Frontal cortex (tissue), 4 donors: ENCODE measurements around the gene XPO4. TPM values are rescaled to one million over a fixed set of nuclear protein-coding genes. Genes with fewer than 3 reads are reported as not detected.
A peak's percentile ranks its signal among the peaks of the same experiment; 100 is the strongest.

Source experiments
- DNase-seq, 2 donors: peaks; one replicate each; pipeline ENCODE4 v3.0.0; 2012; ENCODE audit warnings: low spot score in 2 of 2
- FAIRE-seq: peaks from 2 replicates; lab custom pipeline; 2012; peaks lifted over from hg19 to GRCh38; lab: Jason Lieb, UNC
- total RNA-seq: library from RNA; depleted of rRNA; stranded (reverse); fragments of >200 nt; gene quantifications from one replicate; pipeline ENCODE4 v1.2.3, GENCODE V29; 2014
- donor health status: control.
- donor health status: control.
- donor health status: control.

Gene XPO4
- total RNA-seq, 1 donor from 2014 or later: 24.5 TPM

DNA sequence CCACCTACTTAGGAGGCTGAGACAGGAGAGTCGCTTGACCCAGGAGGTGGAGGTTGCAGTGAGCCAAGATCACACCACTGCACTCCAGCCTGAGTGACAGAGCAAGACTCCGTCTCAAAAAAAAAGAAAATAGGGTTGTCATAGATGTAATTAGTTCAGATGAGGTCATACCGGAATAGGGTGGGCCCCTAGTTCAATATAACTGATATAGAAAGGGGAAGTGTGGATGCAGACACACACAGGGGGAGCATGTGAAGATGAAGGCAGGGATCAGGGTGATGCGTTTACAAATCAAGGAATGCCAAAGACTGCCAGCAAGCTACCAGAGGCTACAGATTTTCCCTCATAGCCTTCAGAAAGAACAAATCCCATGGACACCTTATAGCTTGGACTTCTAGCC lies 104.5 kb downstream of the XPO4 start:
- DNase-seq: no peak
- no peak for FAIRE-seq

DNA sequence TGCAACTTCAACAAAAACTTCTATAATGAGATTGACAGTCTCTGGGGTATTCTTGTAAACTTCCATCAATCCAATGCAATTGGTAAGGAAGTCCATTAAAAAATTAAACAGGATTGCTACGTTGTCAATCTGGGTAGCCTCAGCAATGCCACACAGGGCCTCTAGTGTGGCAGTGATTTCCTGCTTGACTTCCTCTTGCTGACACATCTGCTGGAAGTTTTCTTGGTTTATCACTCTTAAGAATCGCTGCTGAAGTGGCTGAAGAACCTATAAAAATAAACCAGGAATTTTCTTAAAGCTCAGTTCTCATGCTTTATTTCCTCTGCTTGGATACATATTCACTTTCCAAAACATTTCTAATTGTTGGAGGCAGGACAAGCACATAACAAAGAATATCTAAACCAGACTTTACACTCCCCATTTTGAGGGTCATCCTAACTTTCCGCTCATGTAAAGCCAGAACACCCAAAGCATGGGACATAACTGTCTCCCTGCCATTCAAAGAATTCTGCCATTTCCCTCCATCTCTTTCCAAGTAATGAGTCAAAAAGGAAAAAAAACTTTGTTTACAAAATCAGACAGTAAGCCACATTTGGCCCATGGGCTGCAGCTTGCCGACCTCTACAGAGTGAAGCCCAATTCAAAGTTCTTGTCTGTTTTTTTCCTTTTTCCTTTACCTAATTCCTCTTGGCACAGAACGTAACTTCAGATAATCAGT lies 105.6 kb downstream of the XPO4 start:
- FAIRE-seq (no peak), DNase-seq (no peak)

DNA sequence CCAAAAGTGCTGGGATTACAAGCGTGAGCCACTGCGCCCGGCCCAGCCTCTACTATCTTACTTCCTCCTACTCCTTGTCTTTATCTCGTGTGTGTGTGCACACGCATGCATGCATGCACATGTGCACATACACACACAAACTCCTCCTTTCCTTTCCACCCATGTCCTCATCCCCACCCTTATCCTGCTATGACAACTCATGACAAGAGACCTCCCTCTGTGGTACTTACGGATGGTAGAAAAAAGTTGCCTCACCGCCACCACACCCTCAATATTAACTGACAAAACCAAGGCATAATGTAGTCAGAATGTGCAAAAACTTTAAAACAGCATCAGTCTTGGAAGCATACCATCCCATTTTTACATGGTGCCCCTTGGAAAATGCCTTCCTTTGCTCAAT lies 112.9 kb downstream of the XPO4 start:
- FAIRE-seq (no peak), DNase-seq (no peak)

DNA sequence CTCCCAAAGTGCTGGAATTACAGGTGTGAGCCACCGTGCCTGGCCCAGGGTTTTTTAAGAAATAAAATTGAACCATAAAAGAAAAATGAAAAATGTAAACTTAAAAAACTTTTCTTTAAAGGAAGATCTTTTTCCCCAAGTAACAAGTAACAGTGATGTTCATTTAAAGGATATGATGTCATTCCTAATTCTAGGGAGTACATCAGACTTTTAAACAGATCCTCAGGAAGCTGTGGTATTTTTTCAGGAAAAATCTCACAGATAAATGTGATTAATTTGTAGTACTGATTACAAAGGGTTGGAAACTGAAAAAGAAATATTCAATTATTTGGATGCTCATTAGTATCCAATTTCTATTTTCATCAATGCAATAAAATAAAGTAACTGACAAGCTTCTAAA lies 114.2 kb downstream of the XPO4 start:
- FAIRE-seq (no peak), DNase-seq (no peak)

DNA sequence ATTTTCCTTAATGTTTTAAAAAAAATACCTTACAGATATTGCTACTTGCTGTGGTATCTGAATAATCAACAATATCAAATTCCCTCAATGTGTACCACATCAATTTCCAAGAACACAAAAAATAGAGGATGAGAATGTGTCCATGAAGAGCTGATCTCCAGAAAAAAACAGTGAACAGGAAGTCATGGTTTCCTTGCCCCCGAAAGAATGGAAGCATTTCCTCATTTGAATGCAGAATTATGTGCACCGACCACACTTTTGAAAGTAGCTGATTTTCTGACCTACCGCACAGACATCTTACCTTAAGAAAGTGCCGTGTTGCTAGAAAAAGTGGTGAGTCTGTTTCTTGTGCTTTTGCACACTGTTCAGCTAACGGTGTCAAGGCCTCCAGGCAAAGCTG lies 115.4 kb downstream of the XPO4 start:
- DNase-seq (no peak), FAIRE-seq (no peak)

DNA sequence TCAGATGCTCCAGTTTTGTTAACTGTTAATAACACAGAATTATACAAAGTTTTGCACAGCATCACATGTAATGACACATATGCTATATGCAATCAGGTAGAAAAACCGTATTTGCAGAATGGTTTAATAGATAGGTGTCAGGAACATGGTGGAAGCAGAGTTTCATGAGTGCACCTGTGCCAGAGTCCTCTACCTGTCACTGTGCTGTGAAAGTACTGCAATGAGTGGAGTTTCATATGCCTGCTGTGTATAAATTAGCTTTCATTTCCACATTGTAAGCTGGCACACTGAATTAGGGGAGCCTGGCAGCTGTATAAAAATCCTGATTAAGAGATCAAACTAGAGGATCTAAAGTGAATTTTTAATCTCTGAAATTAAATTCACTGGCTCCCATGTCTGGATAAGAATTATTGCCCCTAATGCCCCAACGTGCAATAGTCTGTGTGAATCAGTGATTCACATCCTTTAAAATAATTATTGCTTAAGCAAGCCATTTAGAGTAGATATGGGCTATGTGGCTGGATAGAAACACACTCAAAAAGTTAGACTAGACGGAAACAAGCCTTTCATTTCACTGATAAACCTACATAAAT lies 120.3 kb downstream of the XPO4 start:
- FAIRE-seq (no peak), DNase-seq (no peak)

DNA sequence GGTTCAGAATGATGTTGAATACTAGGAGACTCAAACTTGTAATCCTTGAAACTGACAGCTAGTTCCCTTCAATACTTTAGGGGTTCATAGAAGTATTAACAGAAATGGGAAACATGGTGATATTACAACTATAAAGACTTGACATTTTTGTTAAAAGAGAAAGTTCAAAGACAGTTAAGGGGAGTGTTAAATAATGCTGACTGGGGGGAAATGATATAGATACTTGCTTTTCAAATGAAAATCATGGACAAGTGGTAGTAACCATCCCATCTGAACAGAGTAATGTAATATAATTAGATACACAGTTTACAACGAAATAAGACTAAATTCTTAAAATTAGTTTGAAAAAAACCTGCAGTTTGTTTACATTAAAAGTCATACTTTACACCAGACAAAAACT lies 122.2 kb downstream of the XPO4 start:
- DNase-seq (no peak), FAIRE-seq (no peak)

DNA sequence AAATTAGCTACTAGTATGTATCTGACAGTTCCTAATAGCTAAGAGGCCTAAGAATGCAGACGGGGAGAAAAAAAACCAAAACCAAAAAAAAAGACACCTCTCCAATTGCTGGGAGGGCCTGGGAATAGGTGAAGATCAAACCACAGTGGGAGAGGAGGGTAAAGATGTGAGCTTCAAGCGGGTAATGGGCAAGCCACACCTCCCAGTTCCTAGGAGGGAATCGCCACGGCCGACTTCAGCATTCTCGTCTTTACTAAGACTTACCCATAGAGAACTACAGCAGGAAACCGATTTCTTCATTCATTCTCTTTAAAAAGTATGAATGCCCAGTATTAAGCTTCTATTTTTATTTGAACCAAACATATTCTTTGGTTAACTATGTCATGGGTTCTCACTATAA lies 123.1 kb downstream of the XPO4 start:
- FAIRE-seq: no peak
- no peak for DNase-seq

DNA sequence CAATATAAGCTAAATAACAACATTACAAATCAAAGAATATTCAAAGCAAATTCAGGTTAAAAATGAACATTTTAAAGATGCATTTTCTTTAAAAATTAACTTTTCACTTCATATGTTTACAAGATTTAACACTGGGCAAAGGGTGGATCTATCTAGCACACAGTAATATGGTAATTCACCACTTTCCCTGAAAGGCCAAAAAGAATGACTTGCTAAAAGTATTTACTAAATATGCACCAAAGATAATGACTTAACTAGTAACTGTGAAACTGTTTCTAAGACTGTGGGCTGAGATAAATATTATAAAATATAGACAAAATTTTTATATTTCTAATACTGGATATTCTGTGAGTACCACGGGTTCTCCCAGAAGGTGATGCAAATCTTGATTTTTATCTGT lies 124.2 kb downstream of the XPO4 start:
- no peak for DNase-seq
- FAIRE-seq: no peak

DNA sequence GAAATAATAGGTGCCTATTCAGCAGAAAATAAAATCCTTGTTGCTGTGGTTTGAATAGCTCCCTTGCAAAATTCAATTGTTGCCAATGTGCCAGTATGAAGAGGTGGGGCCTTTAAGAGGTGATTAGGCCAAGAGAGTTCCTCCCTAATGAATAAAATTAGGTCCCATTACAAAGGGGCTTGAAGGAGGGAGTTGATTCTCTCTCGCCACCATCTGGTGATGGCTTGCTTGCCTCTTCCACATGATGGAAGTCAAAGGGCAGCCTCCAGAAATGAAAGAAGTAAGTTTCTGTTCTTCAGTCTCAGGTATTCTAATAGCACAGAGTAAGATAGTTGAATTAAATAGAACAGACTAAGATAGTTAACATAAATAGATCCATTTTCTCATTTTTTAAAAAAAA lies 125.8 kb downstream of the XPO4 start:
- DNase-seq: no peak
- FAIRE-seq: no peak

DNA sequence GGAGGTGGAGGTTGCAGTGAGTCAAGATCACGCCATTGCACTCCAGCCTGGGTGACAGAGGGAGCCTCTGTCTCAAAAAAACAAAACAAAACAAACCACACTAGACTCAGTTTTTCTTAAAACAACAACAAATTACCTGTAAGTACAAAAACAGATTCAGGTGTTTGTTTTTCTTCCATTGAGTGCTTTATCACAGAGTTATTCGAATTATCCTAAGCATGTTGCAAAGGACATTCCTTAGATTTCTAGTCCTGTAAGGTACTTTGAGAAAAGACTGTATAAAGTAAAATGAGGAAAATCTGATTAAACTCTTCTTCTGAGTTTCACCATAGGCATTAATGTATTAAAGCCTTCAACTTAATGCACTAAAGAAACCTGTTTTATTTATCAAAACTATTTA lies 126.6 kb downstream of the XPO4 start:
- FAIRE-seq: no peak
- DNase-seq: no peak

DNA sequence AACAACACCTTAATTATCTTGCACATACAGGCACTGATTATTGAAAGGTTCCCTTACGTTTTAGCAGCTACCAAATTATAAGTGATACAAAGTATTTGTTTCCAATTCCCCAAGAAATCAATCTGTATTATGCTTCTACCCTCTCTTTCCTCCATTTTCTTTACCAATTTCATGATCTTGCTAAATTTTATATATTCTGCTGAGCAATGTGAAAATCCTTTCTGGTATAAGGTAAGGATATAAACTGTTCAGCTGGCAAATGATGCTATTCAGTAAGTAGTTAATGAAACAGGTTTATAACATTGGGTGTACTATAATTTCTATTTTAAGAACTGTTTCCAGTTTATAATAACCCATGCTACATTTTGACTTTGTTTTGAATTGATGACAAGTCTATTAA lies 127.8 kb downstream of the XPO4 start:
- FAIRE-seq: no peak

DNA sequence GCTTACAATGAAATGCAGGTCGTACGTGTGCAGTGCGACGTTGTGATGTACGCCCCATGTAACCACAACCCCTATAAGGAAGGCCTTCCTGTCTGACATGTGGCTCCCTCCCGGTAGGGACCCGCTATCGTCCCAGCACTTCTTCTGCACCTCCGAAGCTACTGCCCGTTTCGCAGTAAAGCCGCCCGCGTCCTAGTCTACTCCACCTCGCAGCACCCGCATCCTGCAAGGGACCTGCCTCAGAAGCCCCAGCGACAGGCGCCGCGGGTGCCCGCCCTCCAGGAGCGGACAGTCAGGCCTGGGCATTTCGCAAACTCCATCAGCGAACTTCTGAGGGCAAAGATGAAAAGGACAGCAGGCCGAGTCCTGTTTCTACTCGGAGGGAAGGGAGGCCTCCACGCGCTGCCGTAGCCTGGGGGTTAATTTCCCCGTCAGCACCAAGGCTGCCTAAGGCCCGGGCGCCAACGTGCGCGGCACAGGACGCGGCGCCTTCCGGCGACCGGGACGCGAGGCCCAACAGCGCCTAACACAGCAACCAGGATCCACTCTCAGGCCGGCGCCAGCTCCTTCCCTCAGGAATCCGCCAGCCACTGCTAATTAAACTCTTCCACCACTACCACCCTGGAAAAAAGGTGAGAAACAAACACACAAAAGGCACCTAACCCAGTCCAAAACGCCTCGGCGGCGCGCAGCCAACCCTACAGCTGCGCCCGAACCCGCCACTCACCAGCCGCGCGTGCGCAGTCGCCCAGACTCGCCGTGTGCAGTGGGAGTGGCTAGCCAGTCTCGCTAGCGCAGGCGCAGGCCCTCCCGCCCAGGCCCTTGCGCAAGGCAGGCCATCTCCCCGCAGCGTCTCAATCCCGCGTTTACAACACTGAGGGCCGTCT lies 129.1 kb downstream of the XPO4 start, which contains the start of gene EEF1AKMT1:
EEF1AKMT1 (minus strand) TSS at position 768 of the 887 bp plus-strand sequence. CDS start 16,363 bp downstream, outside the sequence.
- FAIRE-seq (no peak), DNase-seq (peak; percentile 70 to 78)

More for the DNA sequence above, 127.8 kb downstream of the XPO4 start:
- DNase-seq: no peak

DNA sequence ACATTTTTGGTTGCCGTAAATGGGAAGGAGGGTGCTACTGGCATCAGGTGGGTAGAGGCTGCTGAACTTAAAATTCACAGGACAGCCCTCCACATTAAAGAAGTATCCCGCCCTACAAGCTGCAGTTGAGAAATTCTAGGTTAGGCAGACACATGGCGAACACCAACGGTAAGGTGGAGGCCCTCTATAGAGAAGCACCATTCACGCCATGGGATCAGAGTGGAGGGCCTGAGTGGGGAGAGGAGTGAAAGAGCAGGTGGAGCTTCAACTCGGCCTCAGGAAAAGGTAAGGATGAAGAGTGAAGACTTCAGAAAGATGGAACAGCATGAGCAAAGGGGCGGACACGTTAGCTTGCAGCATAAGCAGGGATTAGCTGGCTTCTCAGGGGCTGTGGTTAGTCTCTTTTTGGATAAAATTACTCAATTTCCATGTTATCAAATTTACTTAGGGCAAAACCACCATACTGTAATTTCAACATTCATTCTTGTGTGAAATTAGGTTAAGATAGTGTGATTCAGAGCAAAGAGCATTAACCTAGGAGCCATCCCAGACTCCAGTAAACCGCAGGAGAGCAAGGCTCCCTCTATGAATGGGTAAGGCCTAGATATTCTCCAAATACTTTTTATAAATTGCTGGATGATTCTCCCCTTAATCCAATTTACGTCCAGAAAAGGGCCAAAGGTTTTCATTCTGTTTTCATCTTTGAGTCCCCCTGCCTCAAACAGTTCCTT lies 130.0 kb downstream of the XPO4 start:
- no peak for DNase-seq
- FAIRE-seq: no peak

DNA sequence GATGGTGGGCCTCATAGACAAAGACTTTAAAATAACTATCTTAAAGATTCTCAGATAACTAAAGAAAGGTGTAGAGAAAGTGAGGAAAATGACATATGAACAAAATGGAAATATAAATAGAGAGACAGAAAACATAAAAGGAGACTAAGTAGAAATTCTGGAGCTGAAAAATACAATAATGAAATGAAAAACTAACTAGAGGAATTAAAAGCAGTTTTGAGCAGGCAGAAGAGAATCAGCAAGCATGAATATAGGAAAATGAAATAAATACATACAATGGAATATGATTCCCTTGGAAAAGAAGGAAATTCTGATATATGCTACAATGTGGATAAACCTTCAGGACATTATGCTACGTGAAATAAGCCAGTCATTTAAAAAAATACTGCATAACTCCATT lies 132.7 kb downstream of the XPO4 start:
- FAIRE-seq: no peak
- no peak for DNase-seq

DNA sequence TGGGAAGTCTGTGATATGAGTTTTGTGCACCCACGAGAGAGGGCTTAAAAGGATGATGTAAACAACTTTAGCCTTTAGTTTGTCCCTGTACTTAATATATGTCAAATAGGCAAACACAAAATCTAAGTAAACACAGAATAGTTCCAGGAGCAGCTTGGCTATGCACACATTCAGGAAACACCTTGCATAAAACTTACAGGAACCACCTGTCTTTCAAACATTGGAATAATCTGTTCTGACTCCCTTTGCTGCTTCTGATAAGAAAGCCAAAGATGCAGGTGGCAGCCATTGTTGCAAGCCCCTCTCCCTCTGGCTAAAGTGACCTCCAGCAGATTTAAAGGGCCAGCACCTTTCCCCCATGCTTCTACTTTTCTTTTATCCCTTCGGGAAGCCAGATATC lies 133.5 kb downstream of the XPO4 start:
- DNase-seq: no peak
- FAIRE-seq: no peak

DNA sequence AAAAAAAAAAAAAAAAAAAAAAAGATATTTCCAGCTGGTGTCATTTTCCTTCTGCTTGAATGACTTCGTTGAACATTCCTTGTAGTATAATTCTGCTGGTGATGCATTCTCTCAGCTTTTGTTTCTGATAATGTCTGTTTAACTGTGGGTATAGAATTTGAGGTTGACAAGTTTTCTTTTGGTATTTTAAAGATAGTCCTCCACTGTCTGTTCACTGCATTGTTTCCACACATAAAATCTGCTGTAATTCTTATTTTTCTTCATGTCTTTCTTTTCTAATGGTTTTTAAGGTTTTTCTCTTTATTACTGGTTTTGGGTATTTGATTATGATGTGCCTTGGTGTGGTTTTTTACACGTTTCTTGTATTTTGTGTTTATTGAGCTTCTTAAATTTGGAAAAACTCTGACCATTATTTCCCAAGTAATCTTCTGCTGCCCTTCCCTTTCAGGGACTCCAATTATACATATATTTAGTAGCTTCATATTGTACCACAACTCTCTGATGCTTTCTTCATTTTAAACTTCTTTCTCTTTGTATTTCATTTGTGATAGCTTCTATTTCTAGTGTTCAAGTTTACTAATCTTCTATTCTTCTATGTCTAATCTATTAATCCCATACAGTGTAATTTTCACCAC lies 135.1 kb downstream of the XPO4 start:
- DNase-seq: no peak
- no peak for FAIRE-seq

DNA sequence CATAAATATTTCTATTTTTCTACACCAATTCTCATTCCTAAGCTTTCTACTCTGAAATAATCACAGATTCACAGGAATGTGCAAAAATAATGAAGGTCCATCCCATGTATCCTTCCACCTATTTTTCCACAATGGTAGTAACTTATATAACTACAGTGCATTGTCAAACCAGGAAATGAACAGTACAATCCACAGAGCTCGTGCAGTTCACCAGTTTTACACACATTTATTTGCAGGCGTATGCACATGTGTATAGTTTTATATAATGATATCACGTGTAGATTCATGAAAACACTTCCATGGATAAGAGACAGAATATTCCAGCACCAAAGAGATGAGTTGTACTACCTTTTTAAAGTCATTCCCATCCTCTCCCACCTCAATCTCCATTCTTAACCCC lies 141.7 kb downstream of the XPO4 start:
- no peak for FAIRE-seq
- DNase-seq: no peak

DNA sequence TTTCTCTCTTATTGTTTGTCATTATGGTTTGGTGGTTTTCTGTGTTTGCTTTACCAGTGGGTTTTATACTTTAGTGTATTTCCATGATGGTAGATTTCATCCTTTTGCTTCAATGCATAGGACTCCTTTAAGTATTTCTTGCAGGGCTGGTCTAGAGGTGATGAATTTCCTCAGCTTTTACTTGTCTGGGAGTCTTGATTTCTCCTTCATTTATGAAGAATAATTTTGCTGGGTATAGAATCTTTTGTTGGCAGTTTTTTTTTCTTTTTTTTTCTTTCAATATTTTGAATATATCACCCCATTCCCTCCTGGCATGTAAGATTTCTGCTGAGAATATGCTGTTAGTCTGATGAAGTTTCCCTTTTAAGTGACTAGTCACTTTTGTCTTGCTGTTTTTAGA lies 148.5 kb downstream of the XPO4 start:
- FAIRE-seq: no peak

DNA sequence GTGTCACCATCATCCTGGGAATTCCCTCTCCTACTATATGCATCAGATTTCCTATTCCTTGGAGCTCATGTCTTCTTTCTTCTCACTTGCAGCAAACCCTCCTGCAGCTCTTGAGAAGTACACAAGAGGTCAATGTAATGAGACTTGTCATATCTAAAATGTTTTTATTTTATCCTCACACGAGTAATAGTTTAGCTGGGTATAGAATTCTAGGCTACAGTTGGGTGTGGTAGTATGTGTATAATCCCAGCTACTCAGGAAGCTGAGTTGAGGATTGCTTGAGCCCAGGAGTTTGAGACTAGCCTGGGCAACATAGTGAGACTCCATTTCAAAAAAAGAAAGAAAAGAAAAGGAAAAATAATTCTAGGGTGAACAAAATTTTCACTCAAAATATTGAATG lies 153.2 kb downstream of the XPO4 start:
- FAIRE-seq (no peak), DNase-seq (no peak)

More for the DNA sequence above, 148.5 kb downstream of the XPO4 start:
- no peak for DNase-seq
